ENCODE results near the gene SLC9A6. TPM values are rescaled to one million over a fixed set of nuclear protein-coding genes. Genes with fewer than 3 reads are reported as not detected.

The SLC9A6 gene
- total and polyA plus RNA-seq, 10 of the 15 experiments (the other 5 are each of a cell fraction or from before 2014, with no cell fraction given): 4.5 to 14.6 (median 10.7) TPM

DNA sequence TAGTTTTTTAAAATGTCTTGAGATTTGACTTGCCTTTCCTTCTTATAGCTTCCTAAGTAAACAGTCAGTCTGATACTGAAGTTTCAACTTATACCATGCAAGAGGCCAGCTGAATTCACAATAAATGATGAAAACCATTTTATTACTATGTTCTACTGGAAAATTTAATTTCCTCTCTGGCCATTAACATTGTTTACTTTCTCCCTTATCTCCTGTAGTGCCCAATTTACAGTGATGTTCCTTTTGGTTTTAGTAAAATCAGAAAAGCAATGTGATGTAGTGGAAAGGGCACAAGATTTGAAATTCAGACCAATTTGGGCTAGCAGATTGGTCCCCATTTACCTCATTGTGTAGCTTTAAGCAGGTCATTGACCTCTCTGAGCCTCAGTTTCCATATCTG, 54.2 kb downstream of the SLC9A6 start:
- no peak for FAIRE-seq

More for the DNA sequence above, 54.2 kb downstream of the SLC9A6 start:
- TF ChIP-seq CREB1 (IDR thresholded peaks at IDR 0.05; ENCODE audit: low read depth): no peak
- TF ChIP-seq, protein P1, sequence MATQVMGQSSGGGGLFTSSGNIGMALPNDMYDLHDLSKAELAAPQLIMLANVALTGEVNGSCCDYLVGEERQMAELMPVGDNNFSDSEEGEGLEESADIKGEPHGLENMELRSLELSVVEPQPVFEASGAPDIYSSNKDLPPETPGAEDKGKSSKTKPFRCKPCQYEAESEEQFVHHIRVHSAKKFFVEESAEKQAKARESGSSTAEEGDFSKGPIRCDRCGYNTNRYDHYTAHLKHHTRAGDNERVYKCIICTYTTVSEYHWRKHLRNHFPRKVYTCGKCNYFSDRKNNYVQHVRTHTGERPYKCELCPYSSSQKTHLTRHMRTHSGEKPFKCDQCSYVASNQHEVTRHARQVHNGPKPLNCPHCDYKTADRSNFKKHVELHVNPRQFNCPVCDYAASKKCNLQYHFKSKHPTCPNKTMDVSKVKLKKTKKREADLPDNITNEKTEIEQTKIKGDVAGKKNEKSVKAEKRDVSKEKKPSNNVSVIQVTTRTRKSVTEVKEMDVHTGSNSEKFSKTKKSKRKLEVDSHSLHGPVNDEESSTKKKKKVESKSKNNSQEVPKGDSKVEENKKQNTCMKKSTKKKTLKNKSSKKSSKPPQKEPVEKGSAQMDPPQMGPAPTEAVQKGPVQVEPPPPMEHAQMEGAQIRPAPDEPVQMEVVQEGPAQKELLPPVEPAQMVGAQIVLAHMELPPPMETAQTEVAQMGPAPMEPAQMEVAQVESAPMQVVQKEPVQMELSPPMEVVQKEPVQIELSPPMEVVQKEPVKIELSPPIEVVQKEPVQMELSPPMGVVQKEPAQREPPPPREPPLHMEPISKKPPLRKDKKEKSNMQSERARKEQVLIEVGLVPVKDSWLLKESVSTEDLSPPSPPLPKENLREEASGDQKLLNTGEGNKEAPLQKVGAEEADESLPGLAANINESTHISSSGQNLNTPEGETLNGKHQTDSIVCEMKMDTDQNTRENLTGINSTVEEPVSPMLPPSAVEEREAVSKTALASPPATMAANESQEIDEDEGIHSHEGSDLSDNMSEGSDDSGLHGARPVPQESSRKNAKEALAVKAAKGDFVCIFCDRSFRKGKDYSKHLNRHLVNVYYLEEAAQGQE (IDR thresholded peaks at IDR 0.05; ENCODE audit: low read depth, low read length): no peak
- no peak for TF ChIP-seq NR2C2 (IDR thresholded peaks at IDR 0.05; ENCODE audit: borderline replicate concordance, control insufficient read depth, insufficient read length, low read depth)
- no peak for TF ChIP-seq CHD2 (IDR thresholded peaks at IDR 0.05; ENCODE audit: borderline replicate concordance, low read depth, low read length)
- TF ChIP-seq IKZF1 (conservative IDR thresholded peaks at IDR 0.05): no peak
- TF ChIP-seq CHD4 (IDR thresholded peaks at IDR 0.05): no peak
- no peak for TF ChIP-seq SIX5 (IDR thresholded peaks at IDR 0.05; ENCODE audit: low read depth, low read length, severe bottlenecking)
- TF ChIP-seq ZNF207 (IDR thresholded peaks at IDR 0.05; ENCODE audit: borderline replicate concordance): no peak
- no peak for TF ChIP-seq CBX5 (IDR thresholded peaks at IDR 0.05; ENCODE audit: low read depth)
- TF ChIP-seq, protein P2, sequence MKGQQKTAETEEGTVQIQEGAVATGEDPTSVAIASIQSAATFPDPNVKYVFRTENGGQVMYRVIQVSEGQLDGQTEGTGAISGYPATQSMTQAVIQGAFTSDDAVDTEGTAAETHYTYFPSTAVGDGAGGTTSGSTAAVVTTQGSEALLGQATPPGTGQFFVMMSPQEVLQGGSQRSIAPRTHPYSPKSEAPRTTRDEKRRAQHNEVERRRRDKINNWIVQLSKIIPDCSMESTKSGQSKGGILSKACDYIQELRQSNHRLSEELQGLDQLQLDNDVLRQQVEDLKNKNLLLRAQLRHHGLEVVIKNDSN (IDR thresholded peaks at IDR 0.05; ENCODE audit: borderline replicate concordance, extremely low read length, insufficient read depth, low read depth, low read length): no peak
- TF ChIP-seq, protein P3, sequence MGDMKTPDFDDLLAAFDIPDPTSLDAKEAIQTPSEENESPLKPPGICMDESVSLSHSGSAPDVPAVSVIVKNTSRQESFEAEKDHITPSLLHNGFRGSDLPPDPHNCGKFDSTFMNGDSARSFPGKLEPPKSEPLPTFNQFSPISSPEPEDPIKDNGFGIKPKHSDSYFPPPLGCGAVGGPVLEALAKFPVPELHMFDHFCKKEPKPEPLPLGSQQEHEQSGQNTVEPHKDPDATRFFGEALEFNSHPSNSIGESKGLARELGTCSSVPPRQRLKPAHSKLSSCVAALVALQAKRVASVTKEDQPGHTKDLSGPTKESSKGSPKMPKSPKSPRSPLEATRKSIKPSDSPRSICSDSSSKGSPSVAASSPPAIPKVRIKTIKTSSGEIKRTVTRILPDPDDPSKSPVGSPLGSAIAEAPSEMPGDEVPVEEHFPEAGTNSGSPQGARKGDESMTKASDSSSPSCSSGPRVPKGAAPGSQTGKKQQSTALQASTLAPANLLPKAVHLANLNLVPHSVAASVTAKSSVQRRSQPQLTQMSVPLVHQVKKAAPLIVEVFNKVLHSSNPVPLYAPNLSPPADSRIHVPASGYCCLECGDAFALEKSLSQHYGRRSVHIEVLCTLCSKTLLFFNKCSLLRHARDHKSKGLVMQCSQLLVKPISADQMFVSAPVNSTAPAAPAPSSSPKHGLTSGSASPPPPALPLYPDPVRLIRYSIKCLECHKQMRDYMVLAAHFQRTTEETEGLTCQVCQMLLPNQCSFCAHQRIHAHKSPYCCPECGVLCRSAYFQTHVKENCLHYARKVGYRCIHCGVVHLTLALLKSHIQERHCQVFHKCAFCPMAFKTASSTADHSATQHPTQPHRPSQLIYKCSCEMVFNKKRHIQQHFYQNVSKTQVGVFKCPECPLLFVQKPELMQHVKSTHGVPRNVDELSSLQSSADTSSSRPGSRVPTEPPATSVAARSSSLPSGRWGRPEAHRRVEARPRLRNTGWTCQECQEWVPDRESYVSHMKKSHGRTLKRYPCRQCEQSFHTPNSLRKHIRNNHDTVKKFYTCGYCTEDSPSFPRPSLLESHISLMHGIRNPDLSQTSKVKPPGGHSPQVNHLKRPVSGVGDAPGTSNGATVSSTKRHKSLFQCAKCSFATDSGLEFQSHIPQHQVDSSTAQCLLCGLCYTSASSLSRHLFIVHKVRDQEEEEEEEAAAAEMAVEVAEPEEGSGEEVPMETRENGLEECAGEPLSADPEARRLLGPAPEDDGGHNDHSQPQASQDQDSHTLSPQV (IDR thresholded peaks at IDR 0.05): no peak
- TF ChIP-seq, protein P4, sequence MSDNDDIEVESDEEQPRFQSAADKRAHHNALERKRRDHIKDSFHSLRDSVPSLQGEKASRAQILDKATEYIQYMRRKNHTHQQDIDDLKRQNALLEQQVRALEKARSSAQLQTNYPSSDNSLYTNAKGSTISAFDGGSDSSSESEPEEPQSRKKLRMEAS (IDR thresholded peaks at IDR 0.05; ENCODE audit: low read depth, low read length): no peak
- no peak for TF ChIP-seq DPF2 (IDR thresholded peaks at IDR 0.05)
- no peak for TF ChIP-seq YBX1 (IDR thresholded peaks at IDR 0.05)
- Histone ChIP-seq H3K4me1 (ENCODE audit: control insufficient read depth, insufficient read depth, low read length) (no peaks in the 10 kb centered on the region), H3K36me3 (ENCODE audit: control insufficient read depth in 2 of 2, insufficient read depth in 2 of 2, low read length in 1 of 2) (peaks cover 0 to 6% of the 10 kb centered on the region in 2 experiments; a peak in 2 of 4 replicates), H3K4me2 (ENCODE audit: control insufficient read depth, insufficient read depth) (no peak overlapping the region), H3K9me3 (replicated peaks; ENCODE audit: control insufficient read depth, insufficient read depth, low read length) (no peaks in the 10 kb centered on the region), H3K4me3 (no peak overlapping the region), H4K20me1 (ENCODE audit: control insufficient read depth, insufficient read depth) (no peaks in the 10 kb centered on the region), H3K27ac (ENCODE audit: control insufficient read depth, insufficient read depth) (no peak overlapping the region), H3K27me3 (replicated peaks in 1 of 2; ENCODE audit: control insufficient read depth in 2 of 2, insufficient read depth in 2 of 2, low read length in 1 of 2) (no peaks in the 10 kb centered on the region), H3K9ac (ENCODE audit: control insufficient read depth, insufficient read depth, low read length) (no peak overlapping the region), H3K79me2 (ENCODE audit: control insufficient read depth, insufficient read depth, low read length) (no peaks in the 10 kb centered on the region), H2AFZ (ENCODE audit: control insufficient read depth, low read depth, low read length) (no peak overlapping the region)
- BruUV-seq (replicated peaks): no TSS peak
- ChIA-PET CTCF (interaction anchor here (5.1 kb wide), 1 partner anchor 11 kb away, joined by 36 read pairs; no protein-coding TSS in a partner anchor), RAD21 (ENCODE audit: unreplicated experiment) (no interaction called here), SMC1A (ENCODE audit: uncharacterized antibody, unreplicated experiment) (no interaction called here), POLR2A (no interaction called here)
- DNase-seq (ENCODE audit: low read depth, low spot score) (no peak), ATAC-seq (no peak)
- intact Hi-C loops (cut with micrococcal nuclease; ENCODE audit: unreplicated experiment): no loop called here
- in situ Hi-C loops (cut with MboI): loop anchor here (10.0 kb wide), 2 partner anchors 225 to 655 kb away; no protein-coding TSS in a partner anchor

All from GM12878 (cell line).